Measurements from ENCODE around the gene NSD1.

- TF ChIP-seq, protein P1, sequence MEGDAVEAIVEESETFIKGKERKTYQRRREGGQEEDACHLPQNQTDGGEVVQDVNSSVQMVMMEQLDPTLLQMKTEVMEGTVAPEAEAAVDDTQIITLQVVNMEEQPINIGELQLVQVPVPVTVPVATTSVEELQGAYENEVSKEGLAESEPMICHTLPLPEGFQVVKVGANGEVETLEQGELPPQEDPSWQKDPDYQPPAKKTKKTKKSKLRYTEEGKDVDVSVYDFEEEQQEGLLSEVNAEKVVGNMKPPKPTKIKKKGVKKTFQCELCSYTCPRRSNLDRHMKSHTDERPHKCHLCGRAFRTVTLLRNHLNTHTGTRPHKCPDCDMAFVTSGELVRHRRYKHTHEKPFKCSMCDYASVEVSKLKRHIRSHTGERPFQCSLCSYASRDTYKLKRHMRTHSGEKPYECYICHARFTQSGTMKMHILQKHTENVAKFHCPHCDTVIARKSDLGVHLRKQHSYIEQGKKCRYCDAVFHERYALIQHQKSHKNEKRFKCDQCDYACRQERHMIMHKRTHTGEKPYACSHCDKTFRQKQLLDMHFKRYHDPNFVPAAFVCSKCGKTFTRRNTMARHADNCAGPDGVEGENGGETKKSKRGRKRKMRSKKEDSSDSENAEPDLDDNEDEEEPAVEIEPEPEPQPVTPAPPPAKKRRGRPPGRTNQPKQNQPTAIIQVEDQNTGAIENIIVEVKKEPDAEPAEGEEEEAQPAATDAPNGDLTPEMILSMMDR (IDR thresholded peaks at IDR 0.05; ENCODE audit: poor library complexity, severe bottlenecking), result no peak
- TF ChIP-seq TAF1 (IDR thresholded peaks at IDR 0.05; ENCODE audit: low read depth), result no peak
- no peak for TF ChIP-seq EZH2 (IDR thresholded peaks at IDR 0.05; ENCODE audit: borderline replicate concordance, insufficient read depth, low read length, poor library complexity, severe bottlenecking)
- no peak for TF ChIP-seq EP300 (conservative IDR thresholded peaks at IDR 0.05; ENCODE audit: poor library complexity, severe bottlenecking)
- no peak for TF ChIP-seq MXI1 (conservative IDR thresholded peaks at IDR 0.05; ENCODE audit: poor library complexity, severe bottlenecking)
Measured at GRCh38 chr5:177096162-177097015, 37.2 kb upstream of the NSD1 start.

All from neural cell (in vitro differentiated cells).